Rectal smooth muscle tissue (tissue), 1 donor: ENCODE results near the gene SYT17.

Experiments
- H3K27ac ChIP-seq: one replicate; pipeline ENCODE4 v1.7.0; 2013; ENCODE audit warnings: low read depth, low read length, inconsistent platforms
- H3K27me3 ChIP-seq: one replicate; pipeline ENCODE4 v1.7.0; 2013; ENCODE audit warnings: low read length; ENCODE audit not compliant: control insufficient read depth, insufficient read depth
- H3K36me3 ChIP-seq: one replicate; pipeline ENCODE4 v1.7.0; 2013; ENCODE audit warnings: low read length; ENCODE audit not compliant: control insufficient read depth, insufficient read depth
- H3K4me1 ChIP-seq: one replicate; pipeline ENCODE4 v1.7.0; 2013; ENCODE audit warnings: low read length; ENCODE audit not compliant: control insufficient read depth, insufficient read depth
- H3K4me3 ChIP-seq: one replicate; pipeline ENCODE4 v1.7.0; 2013; ENCODE audit warnings: low read length
- H3K9ac ChIP-seq: one replicate; pipeline ENCODE4 v1.7.0; 2013; ENCODE audit warnings: low read length

SYT17 gene

GRCh38 chr16:19235886-19236285, 67.8 kb downstream of the SYT17 start:
- Histone ChIP-seq H3K4me3 (no peak overlapping the region), H3K27ac (no peak overlapping the region), H3K27me3 (no peaks in the 10 kb centered on the region), H3K9ac (no peak overlapping the region), H3K36me3 (no peaks in the 10 kb centered on the region), H3K4me1 (no peaks in the 10 kb centered on the region)

GRCh38 chr16:19236561-19237209, 68.6 kb downstream of the SYT17 start:
- Histone ChIP-seq H3K9ac (no peak overlapping the region), H3K27me3 (no peaks in the 10 kb centered on the region), H3K36me3 (no peaks in the 10 kb centered on the region), H3K4me3 (no peak overlapping the region), H3K27ac (no peak overlapping the region), H3K4me1 (no peaks in the 10 kb centered on the region)

- Histone ChIP-seq H3K4me1 (no peaks in the 10 kb centered on the region), H3K4me3 (no peak overlapping the region), H3K9ac (no peak overlapping the region), H3K27ac (no peak overlapping the region), H3K36me3 (no peaks in the 10 kb centered on the region), H3K27me3 (no peaks in the 10 kb centered on the region)
These were observed 70.4 kb downstream of the SYT17 start for GRCh38 chr16:19238406-19238805.

- no peaks in the 10 kb centered on the region for H3K36me3 ChIP-seq
- H3K27ac ChIP-seq: no peak overlapping the region
- H3K27me3 ChIP-seq: no peaks in the 10 kb centered on the region
- no peaks in the 10 kb centered on the region for H3K4me1 ChIP-seq
- H3K4me3 ChIP-seq: no peak overlapping the region
- H3K9ac ChIP-seq: no peak overlapping the region
These were observed 71.6 kb downstream of the SYT17 start for GRCh38 chr16:19239511-19240155.

- Histone ChIP-seq H3K36me3 (no peaks in the 10 kb centered on the region), H3K4me3 (no peak overlapping the region), H3K27me3 (no peaks in the 10 kb centered on the region), H3K4me1 (no peaks in the 10 kb centered on the region), H3K27ac (no peak overlapping the region), H3K9ac (no peak overlapping the region)
These were observed 72.5 kb downstream of the SYT17 start for GRCh38 chr16:19240494-19240893.

GRCh38 chr16:19241512-19241911, 73.5 kb downstream of the SYT17 start:
- H3K9ac ChIP-seq: no peak overlapping the region
- H3K27ac ChIP-seq: no peak overlapping the region
- H3K4me1 ChIP-seq: no peaks in the 10 kb centered on the region
- H3K27me3 ChIP-seq: no peaks in the 10 kb centered on the region
- no peaks in the 10 kb centered on the region for H3K36me3 ChIP-seq
- no peak overlapping the region for H3K4me3 ChIP-seq

GRCh38 chr16:19242186-19242585, 74.1 kb downstream of the SYT17 start:
- Histone ChIP-seq H3K4me1 (no peaks in the 10 kb centered on the region), H3K4me3 (no peak overlapping the region), H3K36me3 (no peaks in the 10 kb centered on the region), H3K9ac (no peak overlapping the region), H3K27ac (no peak overlapping the region), H3K27me3 (no peaks in the 10 kb centered on the region)

GRCh38 chr16:19242987-19243575, 75.0 kb downstream of the SYT17 start:
- Histone ChIP-seq H3K36me3 (no peaks in the 10 kb centered on the region), H3K27ac (no peak overlapping the region), H3K4me3 (no peak overlapping the region), H3K27me3 (no peaks in the 10 kb centered on the region), H3K9ac (no peak overlapping the region), H3K4me1 (no peaks in the 10 kb centered on the region)

GRCh38 chr16:19245326-19245925, 77.4 kb downstream of the SYT17 start:
- Histone ChIP-seq H3K27ac (no peak overlapping the region), H3K4me3 (no peak overlapping the region), H3K4me1 (no peaks in the 10 kb centered on the region), H3K27me3 (no peaks in the 10 kb centered on the region), H3K9ac (no peak overlapping the region), H3K36me3 (no peaks in the 10 kb centered on the region)

- Histone ChIP-seq H3K4me1 (no peaks in the 10 kb centered on the region), H3K4me3 (no peak overlapping the region), H3K9ac (no peak overlapping the region), H3K36me3 (no peaks in the 10 kb centered on the region), H3K27me3 (no peaks in the 10 kb centered on the region), H3K27ac (no peak overlapping the region)
These were observed 84.9 kb downstream of the SYT17 start for GRCh38 chr16:19252904-19253303.

GRCh38 chr16:19254611-19255010, 86.6 kb downstream of the SYT17 start:
- H3K27me3 ChIP-seq: no peaks in the 10 kb centered on the region
- no peak overlapping the region for H3K27ac ChIP-seq
- H3K36me3 ChIP-seq: no peaks in the 10 kb centered on the region
- no peaks in the 10 kb centered on the region for H3K4me1 ChIP-seq
- no peak overlapping the region for H3K9ac ChIP-seq
- H3K4me3 ChIP-seq: no peak overlapping the region

- Histone ChIP-seq H3K9ac (no peak overlapping the region), H3K27ac (no peak overlapping the region), H3K4me3 (no peak overlapping the region), H3K36me3 (no peaks in the 10 kb centered on the region), H3K4me1 (no peaks in the 10 kb centered on the region), H3K27me3 (no peaks in the 10 kb centered on the region)
These were observed 96.2 kb downstream of the SYT17 start for GRCh38 chr16:19264123-19264673.
